Endodermal cell (in vitro differentiated cells): ENCODE results near the gene OSBPL8. TPM values are rescaled to one million over a fixed set of nuclear protein-coding genes. Genes with fewer than 3 reads are reported as not detected.

Experiments
- DNase-seq: peaks from one replicate; pipeline ENCODE4 v3.0.0-alpha.2; 2017
- H3K27ac ChIP-seq: 2 replicates; pipeline ENCODE4 v1.5.1; 2013; ENCODE audit warnings: mild to moderate bottlenecking, low read depth, low read length, moderate library complexity
- H3K27me3 ChIP-seq: 2 replicates; pipeline ENCODE4 v1.6.1; 2013; ENCODE audit warnings: mild to moderate bottlenecking, low read length, moderate library complexity; ENCODE audit not compliant: insufficient read depth, control insufficient read depth, poor library complexity, severe bottlenecking
- H3K36me3 ChIP-seq: 2 replicates; pipeline ENCODE4 v1.7.0; 2013; ENCODE audit warnings: mild to moderate bottlenecking, low read length, moderate library complexity; ENCODE audit not compliant: control insufficient read depth, insufficient read depth
- H3K4me1 ChIP-seq: one replicate; pipeline ENCODE4 v1.7.0; 2013; ENCODE audit warnings: low read length; ENCODE audit not compliant: control insufficient read depth, insufficient read depth
- H3K4me3 ChIP-seq: 2 replicates; pipeline ENCODE4 v1.5.1; 2013; ENCODE audit warnings: mild to moderate bottlenecking, low read length, moderate library complexity
- H3K9ac ChIP-seq: 2 replicates; pipeline ENCODE4 v1.6.1; 2013; ENCODE audit warnings: mild to moderate bottlenecking, low read length, moderate library complexity; ENCODE audit not compliant: poor library complexity, severe bottlenecking; ENCODE audit errors: extremely low read depth
- H3K9me3 ChIP-seq: 2 replicates; pipeline ENCODE4 v1.6.1; 2013; ENCODE audit warnings: mild to moderate bottlenecking, low read length, moderate library complexity; ENCODE audit not compliant: control insufficient read depth
- H3K27ac Mint-ChIP-seq: 2 replicates; pipeline ENCODE4 v1.8.0; 2020; ENCODE audit warnings: mixed read lengths
- H3K27me3 Mint-ChIP-seq: 2 replicates; pipeline ENCODE4 v1.8.0; 2021; ENCODE audit warnings: mild to moderate bottlenecking, mixed read lengths; ENCODE audit not compliant: insufficient read depth
- H3K36me3 Mint-ChIP-seq: 2 replicates; pipeline ENCODE4 v1.8.0; 2020; ENCODE audit warnings: low read depth, mixed read lengths
- H3K4me1 Mint-ChIP-seq: 2 replicates; pipeline ENCODE4 v1.8.0; 2020; ENCODE audit warnings: mixed read lengths
- H3K4me3 Mint-ChIP-seq: 2 replicates; pipeline ENCODE4 v1.8.0; 2020; ENCODE audit warnings: mild to moderate bottlenecking, moderate library complexity, mixed read lengths
- H3K9me3 Mint-ChIP-seq: 2 replicates; pipeline ENCODE4 v1.8.0; 2020; ENCODE audit warnings: mild to moderate bottlenecking, mixed read lengths
- CTCF ChIP-seq: fragments of 200-600 bp; sonication (generic); conservative IDR thresholded peaks from 2 replicates; pipeline ENCODE4 v1.5.0; 2021; ENCODE audit warnings: antibody characterized with exemption, mild to moderate bottlenecking
- WGBS, 2 experiments: methylation state at CpG; one replicate each; pipeline versions ENCODE4 v1.1.5 to v1.1.7; 2013; ENCODE audit warnings: missing lambda C conversion rate in 2 of 2, mixed read lengths in 1 of 2; ENCODE audit not compliant: insufficient coverage in 1 of 2, insufficient read length in 1 of 2; 5-methylcytosine and 5-hydroxymethylcytosine counted together
- total RNA-seq, 2 donors: library from RNA; stranded (reverse); fragmentation: NEBNext Ultra II Directional in 1 of 2; extraction: Animal tissue kit (Norgen Biotek cat#: 25700) in 1 of 2; gene quantifications; 2 replicates in 1 of 2; 3 replicates in 1 of 2; pipeline ENCODE4 v1.2.1, GENCODE V29; 2021

OSBPL8 gene
- total RNA-seq, 2 donors from 2014 or later = 44.0 to 58.8 TPM

- Mint-ChIP-seq H3K27ac (no peak overlapping the region), H3K27me3 (no peaks in the 10 kb centered on the region)
Measured at GRCh38 chr12:76391461-76391860, 168.1 kb downstream of the OSBPL8 start.

GRCh38 chr12:76387614-76388013, 172.0 kb downstream of the OSBPL8 start:
- H3K4me3 Mint-ChIP-seq = no peak overlapping the region
- H3K9me3 Mint-ChIP-seq = no peaks in the 10 kb centered on the region
- Histone ChIP-seq H3K36me3 (peaks cover 43% of the 10 kb centered on the region), H3K9ac (no peak overlapping the region), H3K27me3 (no peaks in the 10 kb centered on the region), H3K4me1 (no peaks in the 10 kb centered on the region), H3K27ac (no peak overlapping the region), H3K9me3 (no peaks in the 10 kb centered on the region), H3K4me3 (no peak overlapping the region)
- peaks cover 28% of the 10 kb centered on the region for H3K36me3 Mint-ChIP-seq
- H3K4me1 Mint-ChIP-seq = peaks cover 28% of the 10 kb centered on the region
- no peaks in the 10 kb centered on the region for H3K27me3 Mint-ChIP-seq
- no peak for TF ChIP-seq CTCF
- no peak overlapping the region for H3K27ac Mint-ChIP-seq
- WGBS, 2 experiments = 95 to 100% methylated on average over 2 of the region's 2 CpGs
- no peak for DNase-seq

More at GRCh38 chr12:76391461-76391860, 168.1 kb downstream of the OSBPL8 start:
- no peak for TF ChIP-seq CTCF
- no peak overlapping the region for H3K4me3 Mint-ChIP-seq
- H3K9me3 ChIP-seq = no peaks in the 10 kb centered on the region
- no peak overlapping the region for H3K4me3 ChIP-seq
- no peaks in the 10 kb centered on the region for H3K27me3 ChIP-seq
- H3K27ac ChIP-seq = no peak overlapping the region
- WGBS, 2 experiments = 88% methylated on average over 1 of the region's 1 CpG; no CpG with 5 or more reads in 1 of the 2 experiments
- peaks cover 12% of the 10 kb centered on the region for H3K4me1 Mint-ChIP-seq
- H3K36me3 ChIP-seq = peaks cover 44% of the 10 kb centered on the region
- H3K36me3 Mint-ChIP-seq = peaks cover 34% of the 10 kb centered on the region
- no peaks in the 10 kb centered on the region for H3K9me3 Mint-ChIP-seq
- DNase-seq = no peak
- H3K4me1 ChIP-seq = no peaks in the 10 kb centered on the region
- no peak overlapping the region for H3K9ac ChIP-seq

GRCh38 chr12:76384560-76384959, 175.0 kb downstream of the OSBPL8 start:
- H3K36me3 Mint-ChIP-seq = peaks cover 24% of the 10 kb centered on the region
- no peak overlapping the region for H3K4me3 Mint-ChIP-seq
- Histone ChIP-seq H3K36me3 (peaks cover 36% of the 10 kb centered on the region), H3K9me3 (no peaks in the 10 kb centered on the region), H3K27me3 (no peaks in the 10 kb centered on the region), H3K4me1 (no peaks in the 10 kb centered on the region), H3K4me3 (no peak overlapping the region), H3K9ac (no peak overlapping the region), H3K27ac (no peak overlapping the region)
- WGBS, 2 experiments = 10 to 66% methylated on average over 2 of the region's 2 CpGs
- DNase-seq = peak; percentile 71
- H3K4me1 Mint-ChIP-seq = peaks cover 22% of the 10 kb centered on the region
- H3K27me3 Mint-ChIP-seq = no peaks in the 10 kb centered on the region
- H3K9me3 Mint-ChIP-seq = no peaks in the 10 kb centered on the region
- TF ChIP-seq CTCF = no peak
- H3K27ac Mint-ChIP-seq = no peak overlapping the region
